PC-3 (cell line): Measurements from ENCODE around the gene CLDN8. TPM values are rescaled to one million over a fixed set of nuclear protein-coding genes. Genes with fewer than 3 reads are reported as not detected.

Experiments used
- ATAC-seq: fragments of 200-7000 bp; cut with Tn5 transposase; 2 replicates; pipeline ENCODE4 v1.9.1; 2020; ENCODE audit warnings: mild to moderate bottlenecking, moderate library complexity
- BruUV-seq: library from RNA; stranded (reverse); fragments of 400-500 nt; replicated peaks from 2 replicates; lab custom pipeline; 2021; lab: Mats Ljungman, UMichigan
- CTCF ChIA-PET: fragments of 300-600 bp; sonication (Branson Sonifier 250); formaldehyde crosslinking; loops from one replicate; lab custom pipeline; 2022; ENCODE audit warnings: antibody characterized with exemption; lab: Charles Lee
- POLR2A ChIA-PET: fragments of 300-600 bp; sonication (Branson Sonifier 250); formaldehyde crosslinking; loops from one replicate; lab custom pipeline; 2022; ENCODE audit warnings: antibody characterized with exemption; ENCODE audit not compliant: unreplicated experiment; lab: Charles Lee
- DNase-seq: peaks from one replicate; pipeline ENCODE4 v3.0.0-alpha.2; 2015
- H2AFZ ChIP-seq: fragments of 300-600 bp; sonication (generic); 2 replicates; pipeline ENCODE4 v1.6.0; 2016; ENCODE audit warnings: antibody characterized with exemption, low read length
- H3F3A ChIP-seq: fragments of 300-600 bp; sonication (generic); one replicate; pipeline ENCODE4 v1.6.0; 2017; ENCODE audit warnings: antibody characterized with exemption, low read length, control low read depth, mild to moderate bottlenecking; ENCODE audit not compliant: unreplicated experiment
- H3K27ac ChIP-seq: fragments of 300-600 bp; sonication (generic); 2 replicates; pipeline ENCODE4 v1.5.1; 2016; ENCODE audit warnings: mild to moderate bottlenecking, low read length
- H3K27me3 ChIP-seq: fragments of 300-600 bp; sonication (generic); 2 replicates; pipeline ENCODE4 v1.6.1; 2016; ENCODE audit warnings: low read length, mixed read lengths
- H3K36me3 ChIP-seq: fragments of 300-600 bp; sonication (generic); 2 replicates; pipeline ENCODE4 v1.6.1; 2016; ENCODE audit warnings: low read depth, mixed run types, low read length, mixed read lengths
- H3K4me1 ChIP-seq: fragments of 300-600 bp; sonication (generic); 2 replicates; pipeline ENCODE4 v1.5.1; 2016; ENCODE audit warnings: low read length; ENCODE audit not compliant: insufficient read depth
- H3K4me2 ChIP-seq: fragments of 300-600 bp; sonication (generic); 2 replicates; pipeline ENCODE4 v1.6.0; 2016; ENCODE audit warnings: low read length
- H3K4me3 ChIP-seq: fragments of 300-600 bp; sonication (generic); 2 replicates; pipeline ENCODE4 v1.5.1; 2016; ENCODE audit warnings: mild to moderate bottlenecking, low read length, mixed read lengths
- H3K79me2 ChIP-seq: fragments of 300-600 bp; sonication (generic); 2 replicates; pipeline ENCODE4 v1.6.1; 2017; ENCODE audit warnings: low read length, mixed read lengths
- H3K9ac ChIP-seq: fragments of 300-600 bp; sonication (generic); 2 replicates; pipeline ENCODE4 v1.6.0; 2016; ENCODE audit warnings: mild to moderate bottlenecking, low read length
- H3K9me2 ChIP-seq: fragments of 300-600 bp; sonication (generic); replicated peaks from 2 replicates; pipeline ENCODE4 v1.6.1; 2016; ENCODE audit warnings: mixed run types, low read length, mixed read lengths
- H3K9me3 ChIP-seq: fragments of 300-600 bp; sonication (generic); 2 replicates; pipeline ENCODE4 v1.6.1; 2016; ENCODE audit warnings: low read length, mixed read lengths
- H4K20me1 ChIP-seq: fragments of 300-600 bp; sonication (generic); 2 replicates; pipeline ENCODE4 v1.6.1; 2016; ENCODE audit warnings: low read length, mixed read lengths
- CTCF ChIP-seq: fragments of 300-600 bp; sonication (generic); conservative IDR thresholded peaks from 2 replicates; pipeline ENCODE4 v1.5.1; 2017; ENCODE audit warnings: antibody characterized with exemption, low read depth, mild to moderate bottlenecking, low read length
- EZH2 ChIP-seq: fragments of 300-600 bp; sonication (generic); IDR thresholded peaks from one replicate; pipeline ENCODE4 v1.6.1; 2017; ENCODE audit warnings: antibody characterized with exemption, mild to moderate bottlenecking, low read length; ENCODE audit not compliant: unreplicated experiment
- EZH2phosphoT487 ChIP-seq: fragments of 300-600 bp; sonication (generic); IDR thresholded peaks from 2 replicates; pipeline ENCODE4 v1.6.1; 2018; ENCODE audit warnings: mild to moderate bottlenecking, antibody characterized with exemption, low read length, borderline replicate concordance
- intact Hi-C: fragments of 100-400 bp; cut with micrococcal nuclease; formaldehyde crosslinking; loops from 2 replicates; pipeline ENCODE4 v1.9.0; 2023
- total RNA-seq: library from RNA; depleted of rRNA; stranded (reverse); fragments of >200 nt; gene quantifications from 2 replicates; pipeline ENCODE4 v1.2.3, GENCODE V29; 2014

CLDN8 gene
- total RNA-seq, 1 experiment from 2014 or later, result 1.5 TPM

DNA sequence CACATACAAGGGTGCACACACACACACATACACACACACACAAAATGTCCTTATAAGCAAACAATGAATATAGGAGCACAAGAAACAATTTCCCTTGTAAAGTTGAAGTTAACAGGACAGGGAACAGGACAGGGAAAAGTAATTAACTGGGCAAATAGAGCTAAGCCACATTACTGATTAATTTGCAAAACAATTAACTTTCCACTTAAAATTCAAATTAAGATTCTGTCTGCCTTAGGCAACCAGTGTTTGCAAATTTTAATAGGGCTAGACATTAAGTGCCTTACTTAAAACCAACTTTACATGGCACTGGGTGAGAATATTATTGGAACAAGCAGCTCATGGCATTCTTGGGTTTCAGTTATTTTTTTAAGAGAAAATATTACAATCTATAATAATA lies 6.8 kb upstream of the CLDN8 start:
- H4K20me1 ChIP-seq, result no peaks in the 10 kb centered on the region
- no peaks in the 10 kb centered on the region for H3K79me2 ChIP-seq
- ChIA-PET CTCF (no interaction called here), POLR2A (no interaction called here)
- H3K36me3 ChIP-seq, result no peaks in the 10 kb centered on the region
- DNase-seq (no peak), ATAC-seq (no peak)
- TF ChIP-seq EZH2 (no peak), CTCF (no peak), EZH2phosphoT487 (no peak)
- H3K27me3 ChIP-seq, result peaks cover 11% of the 10 kb centered on the region
- no peak overlapping the region for H2AFZ ChIP-seq
- H3F3A ChIP-seq, result no peaks in the 10 kb centered on the region
- no peak overlapping the region for H3K4me2 ChIP-seq
- no peaks in the 10 kb centered on the region for H3K9me3 ChIP-seq
- H3K9ac ChIP-seq, result no peak overlapping the region
- H3K27ac ChIP-seq, result no peak overlapping the region
- peaks cover 14% of the 10 kb centered on the region for H3K4me1 ChIP-seq
- intact Hi-C loops, result no loop called here
- no peaks in the 10 kb centered on the region for H3K9me2 ChIP-seq
- H3K4me3 ChIP-seq, result no peak overlapping the region
- no TSS peak for BruUV-seq

- no peak for TF ChIP-seq EZH2phosphoT487
- TF ChIP-seq CTCF, result no peak
- no peak for TF ChIP-seq EZH2
- intact Hi-C loops, result no loop called here
These were observed 4.8 kb downstream of the CLDN8 start for GRCh38 chr21:30211071-30211470.

GRCh38 chr21:30209601-30210000 lies 6.3 kb downstream of the CLDN8 start:
- Histone ChIP-seq H3K4me2 (no peak overlapping the region), H3K27me3 (peaks cover 3% of the 10 kb centered on the region; the same call in 1 of the 2 replicates), H3K36me3 (no peaks in the 10 kb centered on the region), H3K79me2 (no peaks in the 10 kb centered on the region), H3K9ac (no peak overlapping the region), H3F3A (no peaks in the 10 kb centered on the region), H3K9me2 (no peaks in the 10 kb centered on the region), H3K4me3 (no peak overlapping the region), H3K27ac (no peak overlapping the region), H3K9me3 (no peaks in the 10 kb centered on the region), H2AFZ (peak overlapping the region; percentile 57; the same call in 1 of the 2 replicates), H4K20me1 (no peaks in the 10 kb centered on the region), H3K4me1 (peaks cover 10% of the 10 kb centered on the region)
- ATAC-seq (no peak), DNase-seq (peak; percentile 30)
- ChIA-PET CTCF (no interaction called here), POLR2A (no interaction called here)
- TF ChIP-seq EZH2, result no peak
- peak; percentile 41 for TF ChIP-seq CTCF
- intact Hi-C loops, result no loop called here
- BruUV-seq, result no TSS peak

More at GRCh38 chr21:30211071-30211470, 4.8 kb downstream of the CLDN8 start:
- H3K9me2 ChIP-seq, result no peaks in the 10 kb centered on the region
- no peaks in the 10 kb centered on the region for H4K20me1 ChIP-seq
- H3K4me3 ChIP-seq, result no peak overlapping the region
- DNase-seq (no peak), ATAC-seq (no peak)
- no peak overlapping the region for H3K9ac ChIP-seq
- no peak overlapping the region for H2AFZ ChIP-seq
- ChIA-PET POLR2A (no interaction called here), CTCF (no interaction called here)
- H3K4me2 ChIP-seq, result no peak overlapping the region
- H3K79me2 ChIP-seq, result no peaks in the 10 kb centered on the region
- H3K27ac ChIP-seq, result no peak overlapping the region
- H3K36me3 ChIP-seq, result no peaks in the 10 kb centered on the region
- H3K4me1 ChIP-seq, result peaks cover 17% of the 10 kb centered on the region
- no TSS peak for BruUV-seq
- no peaks in the 10 kb centered on the region for H3K9me3 ChIP-seq
- no peaks in the 10 kb centered on the region for H3F3A ChIP-seq
- peaks cover 16% of the 10 kb centered on the region for H3K27me3 ChIP-seq
